Measurements from ENCODE around the gene SCMH1. TPM values are rescaled to one million over a fixed set of nuclear protein-coding genes. Genes with fewer than 3 reads are reported as not detected.

The SCMH1 gene
- total and polyA plus RNA-seq, 4 experiments from 2014 or later: 5.3 to 27.3 (median 14.7) TPM

DNA sequence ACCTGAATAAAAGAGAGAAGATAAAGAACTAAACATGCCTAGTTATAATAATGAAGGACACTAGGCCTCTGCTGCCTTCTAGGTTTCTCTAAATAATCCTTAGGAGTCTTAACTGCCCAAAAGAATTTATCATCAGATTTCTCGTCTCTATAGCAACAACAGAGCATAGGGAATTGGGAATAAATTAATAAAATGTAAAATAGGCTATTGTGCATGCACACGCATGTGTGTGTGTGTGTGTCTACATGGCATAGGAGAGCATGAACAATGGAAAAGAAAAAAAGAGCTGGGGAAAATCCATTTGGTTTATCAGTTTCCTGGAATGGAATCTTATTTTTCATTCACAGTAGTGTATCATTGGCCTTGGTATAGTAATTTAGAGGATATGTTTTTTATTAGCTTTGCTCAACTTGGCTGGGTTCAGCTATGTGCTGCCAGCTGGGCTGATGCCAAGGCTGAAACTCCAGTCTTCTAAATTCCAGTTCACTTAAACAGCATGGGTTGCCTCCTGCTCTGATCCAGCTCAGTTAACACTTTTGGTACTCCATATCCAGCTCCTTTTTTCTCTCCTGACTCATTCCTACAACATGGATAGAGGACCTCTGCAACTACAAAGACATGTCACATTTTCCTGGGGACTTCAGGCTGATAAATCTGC, 140.0 kb downstream of the SCMH1 start:
- Mint-ChIP-seq H3K9me3 (no peaks in the 10 kb centered on the region), H3K27ac (no peak overlapping the region), H3K36me3 (peaks cover 5 to 8% of the 10 kb centered on the region in 2 donors), H3K4me1 (no peaks in the 10 kb centered on the region), H3K4me3 (no peak overlapping the region), H3K27me3 (no peaks in the 10 kb centered on the region)
- no peaks in the 10 kb centered on the region for H3K27me3 ChIP-seq (ENCODE audit: insufficient read depth, low read length)
- intact Hi-C loops (cut with micrococcal nuclease): no loop called here
- no peak overlapping the region for H3K4me3 ChIP-seq (ENCODE audit: low read length in 2 of 2)
- ChIA-PET CTCF (ENCODE audit: partially characterized antibody) (interaction anchor here (0.6 kb wide), 1 partner anchor 13 kb away, joined by 4 read pairs; no protein-coding TSS in a partner anchor), POLR2A (ENCODE audit: partially characterized antibody) (no interaction called here)
- no peaks in the 10 kb centered on the region for H3K36me3 ChIP-seq (ENCODE audit: insufficient read depth, low read length)
- H3K9me3 ChIP-seq (ENCODE audit: control insufficient read depth in 1 of 2, low read length in 2 of 2): no peaks in the 10 kb centered on the region
- no peaks in the 10 kb centered on the region for H3K4me1 ChIP-seq (ENCODE audit: insufficient read depth, low read length)
- no peak overlapping the region for H3K27ac ChIP-seq (ENCODE audit: low read depth, low read length)
- DNase-seq: no peak

DNA sequence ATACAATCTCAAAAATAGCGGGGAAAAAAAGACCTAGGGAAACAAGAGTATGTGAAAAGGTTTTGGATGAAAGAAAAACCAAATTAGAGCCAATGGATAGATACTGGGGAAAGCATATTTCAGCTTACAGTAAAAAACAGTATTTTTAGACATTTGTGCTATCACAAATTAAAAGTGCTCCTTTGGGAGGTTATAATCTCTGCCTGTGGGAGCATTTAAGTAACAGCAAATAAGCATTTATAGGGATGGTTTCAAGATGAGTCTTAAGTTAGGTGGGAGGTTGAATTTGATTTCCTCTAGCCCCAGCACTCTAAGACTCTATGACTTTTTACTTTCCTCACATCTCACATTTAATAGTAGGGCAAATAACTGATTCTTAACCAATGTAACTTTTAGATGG, 141.0 kb downstream of the SCMH1 start:
- Histone ChIP-seq H3K36me3 (ENCODE audit: insufficient read depth, low read length) (no peaks in the 10 kb centered on the region), H3K4me1 (ENCODE audit: insufficient read depth, low read length) (no peaks in the 10 kb centered on the region), H3K27me3 (ENCODE audit: insufficient read depth, low read length) (no peaks in the 10 kb centered on the region), H3K9me3 (ENCODE audit: control insufficient read depth in 1 of 2, low read length in 2 of 2) (no peaks in the 10 kb centered on the region), H3K4me3 (ENCODE audit: low read length in 2 of 2) (no peak overlapping the region), H3K27ac (ENCODE audit: low read depth, low read length) (no peak overlapping the region)
- no peaks in the 10 kb centered on the region for H3K4me1 Mint-ChIP-seq
- no peak overlapping the region for H3K4me3 Mint-ChIP-seq
- H3K27ac Mint-ChIP-seq: peak overlapping the region in 1 of 7 donors; percentile 0
- intact Hi-C loops (cut with micrococcal nuclease): no loop called here
- no peaks in the 10 kb centered on the region for H3K27me3 Mint-ChIP-seq
- DNase-seq: no peak
- H3K36me3 Mint-ChIP-seq: peaks cover under 1 to 3% of the 10 kb centered on the region in 2 donors
- CTCF ChIA-PET (ENCODE audit: partially characterized antibody): interaction anchor here (1.0 kb wide), 1 partner anchor 9 kb away, joined by 3 read pairs; no protein-coding TSS in a partner anchor
- H3K9me3 Mint-ChIP-seq: no peaks in the 10 kb centered on the region
- POLR2A ChIA-PET (ENCODE audit: partially characterized antibody): no interaction called here

DNA sequence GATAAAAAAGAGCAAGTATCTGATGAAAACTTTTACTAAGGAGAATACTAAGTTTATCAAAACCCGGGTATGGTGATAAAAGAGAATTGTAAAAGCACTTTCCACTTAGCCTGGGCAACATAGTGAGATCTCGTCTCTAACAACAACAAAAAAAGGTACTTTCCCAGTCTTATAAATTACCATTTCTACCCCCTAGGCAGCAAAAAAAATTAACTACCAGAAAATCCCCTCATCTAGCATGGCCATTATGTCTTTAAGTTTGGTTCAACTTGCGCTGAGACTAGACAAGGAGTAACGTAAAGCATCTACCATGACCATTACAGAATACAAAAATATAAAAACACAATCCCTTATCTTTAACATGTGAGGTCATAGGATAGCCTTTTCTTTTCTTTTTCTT, 141.9 kb downstream of the SCMH1 start:
- Mint-ChIP-seq H3K4me3 (no peak overlapping the region), H3K4me1 (no peaks in the 10 kb centered on the region), H3K9me3 (no peaks in the 10 kb centered on the region), H3K36me3 (peaks cover 0 to 3% of the 10 kb centered on the region in 2 donors), H3K27me3 (no peaks in the 10 kb centered on the region), H3K27ac (no peak overlapping the region)
- H3K27ac ChIP-seq (ENCODE audit: low read depth, low read length): no peak overlapping the region
- H3K9me3 ChIP-seq (ENCODE audit: control insufficient read depth in 1 of 2, low read length in 2 of 2): no peaks in the 10 kb centered on the region
- no peaks in the 10 kb centered on the region for H3K36me3 ChIP-seq (ENCODE audit: insufficient read depth, low read length)
- intact Hi-C loops (cut with micrococcal nuclease): no loop called here
- POLR2A ChIA-PET (ENCODE audit: partially characterized antibody): no interaction called here
- no peaks in the 10 kb centered on the region for H3K4me1 ChIP-seq (ENCODE audit: insufficient read depth, low read length)
- CTCF ChIA-PET (ENCODE audit: partially characterized antibody): interaction anchor here (1.0 kb wide), 1 partner anchor 10 kb away, joined by 3 read pairs; no protein-coding TSS in a partner anchor
- H3K27me3 ChIP-seq (ENCODE audit: insufficient read depth, low read length): no peaks in the 10 kb centered on the region
- no peak overlapping the region for H3K4me3 ChIP-seq (ENCODE audit: low read length in 2 of 2)
- DNase-seq: no peak

DNA sequence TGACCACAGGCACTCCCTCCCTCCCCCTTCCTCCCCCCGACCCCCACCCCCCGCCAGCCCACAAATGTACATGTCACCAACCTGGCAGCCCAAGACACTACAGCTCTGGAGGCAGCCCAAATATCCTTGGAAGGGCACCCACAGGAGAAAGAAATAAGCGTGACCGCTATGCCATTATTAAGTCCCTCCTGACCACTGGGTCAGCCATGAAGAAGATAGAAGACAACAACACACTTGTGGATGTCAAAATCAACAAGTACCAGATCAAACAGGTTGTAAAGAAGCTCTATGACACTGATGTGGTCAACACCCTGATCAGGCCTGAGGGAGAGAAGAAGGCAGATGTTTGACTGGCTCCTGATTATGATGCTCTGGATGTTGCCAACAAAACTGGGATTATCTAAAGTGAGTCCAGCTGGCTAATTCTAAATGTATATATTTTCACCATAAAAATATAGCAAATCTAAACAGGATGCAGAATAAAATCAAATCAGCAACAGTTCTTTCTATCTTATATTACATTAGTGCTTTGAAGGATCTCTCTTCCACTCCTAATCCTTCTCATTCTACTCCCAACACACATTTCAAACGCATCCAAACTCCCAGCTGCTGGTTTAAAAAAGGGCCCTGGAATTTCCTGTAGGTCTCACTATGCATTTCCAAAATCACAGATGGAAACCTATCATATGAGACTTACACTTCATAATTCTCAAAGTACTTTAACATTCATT, 143.2 kb downstream of the SCMH1 start:
- peaks cover 0 to 4% of the 10 kb centered on the region in 2 donors for H3K36me3 Mint-ChIP-seq
- no peak overlapping the region for H3K4me3 ChIP-seq (ENCODE audit: low read length in 2 of 2)
- H3K9me3 ChIP-seq (ENCODE audit: control insufficient read depth in 1 of 2, low read length in 2 of 2): no peaks in the 10 kb centered on the region
- peak overlapping the region in 2 of 7 donors; percentile 31 to 49 for H3K27ac Mint-ChIP-seq
- H3K4me1 Mint-ChIP-seq: no peaks in the 10 kb centered on the region
- no peak overlapping the region for H3K27ac ChIP-seq (ENCODE audit: low read depth, low read length)
- no peak overlapping the region for H3K4me3 Mint-ChIP-seq
- H3K27me3 Mint-ChIP-seq: no peaks in the 10 kb centered on the region
- intact Hi-C loops (cut with micrococcal nuclease): no loop called here
- H3K4me1 ChIP-seq (ENCODE audit: insufficient read depth, low read length): no peaks in the 10 kb centered on the region
- ChIA-PET CTCF (ENCODE audit: partially characterized antibody) (no interaction called here), POLR2A (ENCODE audit: partially characterized antibody) (no interaction called here)
- H3K9me3 Mint-ChIP-seq: no peaks in the 10 kb centered on the region
- H3K27me3 ChIP-seq (ENCODE audit: insufficient read depth, low read length): no peaks in the 10 kb centered on the region
- no peak for DNase-seq
- H3K36me3 ChIP-seq (ENCODE audit: insufficient read depth, low read length): no peaks in the 10 kb centered on the region

DNA sequence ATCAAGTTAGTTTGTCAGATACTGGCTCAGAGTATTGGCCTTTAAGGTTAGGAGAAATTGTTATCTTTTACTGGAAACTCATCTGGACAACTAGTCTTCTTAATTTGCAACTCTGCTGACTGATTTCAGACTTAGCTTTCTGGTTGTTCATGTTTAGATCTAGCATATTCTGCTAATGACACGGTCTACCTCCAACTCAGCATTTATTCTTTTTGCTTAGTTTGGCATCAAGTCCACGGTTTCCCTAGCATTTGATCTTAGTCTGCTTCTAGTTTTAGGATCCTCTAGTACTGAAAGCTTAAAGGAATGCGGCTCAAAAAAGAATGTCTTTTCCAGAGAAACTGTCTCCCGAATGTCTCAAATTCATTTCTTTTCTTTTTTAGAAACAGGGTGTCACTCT, 145.0 kb downstream of the SCMH1 start:
- no peaks in the 10 kb centered on the region for H3K9me3 ChIP-seq (ENCODE audit: control insufficient read depth in 1 of 2, low read length in 2 of 2)
- no peak overlapping the region for H3K4me3 ChIP-seq (ENCODE audit: low read length in 2 of 2)
- H3K36me3 ChIP-seq (ENCODE audit: insufficient read depth, low read length): no peaks in the 10 kb centered on the region
- intact Hi-C loops (cut with micrococcal nuclease): no loop called here
- H3K9me3 Mint-ChIP-seq: no peaks in the 10 kb centered on the region
- H3K4me1 ChIP-seq (ENCODE audit: insufficient read depth, low read length): no peaks in the 10 kb centered on the region
- no peak overlapping the region for H3K27ac ChIP-seq (ENCODE audit: low read depth, low read length)
- no peak for DNase-seq
- no peaks in the 10 kb centered on the region for H3K27me3 ChIP-seq (ENCODE audit: insufficient read depth, low read length)
- no peaks in the 10 kb centered on the region for H3K27me3 Mint-ChIP-seq
- H3K27ac Mint-ChIP-seq: peak overlapping the region in 1 of 7 donors; percentile 24
- peaks cover 0 to 4% of the 10 kb centered on the region in 2 donors for H3K36me3 Mint-ChIP-seq
- H3K4me1 Mint-ChIP-seq: no peaks in the 10 kb centered on the region
- ChIA-PET POLR2A (ENCODE audit: partially characterized antibody) (no interaction called here), CTCF (ENCODE audit: partially characterized antibody) (no interaction called here)
- no peak overlapping the region for H3K4me3 Mint-ChIP-seq

DNA sequence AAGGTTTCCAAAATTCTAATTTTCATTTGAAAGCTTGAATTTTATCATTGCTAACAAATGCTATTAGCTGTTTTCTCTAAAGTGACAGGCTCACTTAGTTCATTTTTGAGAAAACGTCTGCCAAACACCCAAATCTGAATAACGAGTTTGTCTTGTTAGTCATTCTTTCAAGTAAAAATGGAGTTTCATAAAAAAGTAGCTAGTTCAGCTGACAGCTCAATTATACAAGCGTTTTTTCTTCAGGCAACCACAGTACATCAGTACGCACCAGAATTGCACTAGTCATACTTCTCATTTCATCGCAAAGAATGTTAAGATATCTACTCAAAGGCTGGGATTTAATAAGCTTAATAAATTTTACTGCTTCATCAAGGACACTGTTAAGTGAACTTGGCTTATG, 148.3 kb downstream of the SCMH1 start:
- no peak overlapping the region for H3K27ac ChIP-seq (ENCODE audit: low read depth, low read length)
- CTCF ChIA-PET (ENCODE audit: partially characterized antibody): no interaction called here
- Mint-ChIP-seq H3K36me3 (peaks cover 5 to 7% of the 10 kb centered on the region in 2 donors), H3K9me3 (no peaks in the 10 kb centered on the region), H3K27me3 (no peaks in the 10 kb centered on the region), H3K4me3 (no peak overlapping the region), H3K27ac (no peak overlapping the region), H3K4me1 (no peaks in the 10 kb centered on the region)
- H3K36me3 ChIP-seq (ENCODE audit: insufficient read depth, low read length): no peaks in the 10 kb centered on the region
- intact Hi-C loops (cut with micrococcal nuclease): no loop called here
- H3K4me3 ChIP-seq (ENCODE audit: low read length in 2 of 2): no peak overlapping the region
- H3K9me3 ChIP-seq (ENCODE audit: control insufficient read depth in 1 of 2, low read length in 2 of 2): no peaks in the 10 kb centered on the region
- H3K4me1 ChIP-seq (ENCODE audit: insufficient read depth, low read length): no peaks in the 10 kb centered on the region
- DNase-seq: no peak
- POLR2A ChIA-PET (ENCODE audit: partially characterized antibody): no interaction called here
- H3K27me3 ChIP-seq (ENCODE audit: insufficient read depth, low read length): no peaks in the 10 kb centered on the region

DNA sequence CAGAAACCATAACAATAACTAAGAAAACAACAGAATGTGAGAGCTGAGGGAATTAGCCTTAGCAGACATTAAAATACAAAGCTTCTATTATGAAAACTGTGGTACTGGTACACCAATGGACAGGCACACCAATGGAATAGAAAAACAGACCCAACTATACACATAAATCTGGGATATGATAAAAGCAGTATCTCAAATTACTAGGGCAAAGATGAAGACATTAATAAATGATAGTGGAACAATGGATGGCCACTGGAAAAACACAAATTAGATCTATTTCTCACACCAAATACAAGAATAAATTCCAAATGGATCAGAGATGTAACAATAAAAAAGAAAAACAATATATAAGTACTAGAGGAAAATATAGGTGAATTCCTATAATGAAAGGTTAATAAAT, 155.2 kb downstream of the SCMH1 start:
- no peaks in the 10 kb centered on the region for H3K9me3 ChIP-seq (ENCODE audit: control insufficient read depth in 1 of 2, low read length in 2 of 2)
- ChIA-PET CTCF (ENCODE audit: partially characterized antibody) (no interaction called here), POLR2A (ENCODE audit: partially characterized antibody) (no interaction called here)
- Mint-ChIP-seq H3K36me3 (peaks cover 12 to 18% of the 10 kb centered on the region in 2 donors), H3K27me3 (no peaks in the 10 kb centered on the region), H3K9me3 (no peaks in the 10 kb centered on the region), H3K4me1 (no peaks in the 10 kb centered on the region), H3K4me3 (no peak overlapping the region), H3K27ac (no peak overlapping the region)
- no peak overlapping the region for H3K4me3 ChIP-seq (ENCODE audit: low read length in 2 of 2)
- intact Hi-C loops (cut with micrococcal nuclease): no loop called here
- no peaks in the 10 kb centered on the region for H3K36me3 ChIP-seq (ENCODE audit: insufficient read depth, low read length)
- no peaks in the 10 kb centered on the region for H3K4me1 ChIP-seq (ENCODE audit: insufficient read depth, low read length)
- no peaks in the 10 kb centered on the region for H3K27me3 ChIP-seq (ENCODE audit: insufficient read depth, low read length)
- no peak for DNase-seq
- no peak overlapping the region for H3K27ac ChIP-seq (ENCODE audit: low read depth, low read length)
